GM13976 (cell line): Measurements from ENCODE around the gene PDCD4.

Experiments used
- DNase-seq: peaks from one replicate; pipeline ENCODE4 v3.0.0; 2012; ENCODE audit warnings: low spot score
- in situ Hi-C: fragments of 300-500 bp; cut with MboI; formaldehyde crosslinking; loops from one replicate; pipeline ENCODE4 v1.12.0; 2022; ENCODE audit warnings: low sequenced_read_pairs, mixed read lengths, inconsistent platforms; ENCODE audit not compliant: unreplicated experiment
- TF ChIP-seq, protein P1 (sequence below): IDR thresholded peaks from 2 replicates; pipeline ENCODE4 v1.5.1; 2012; ENCODE audit warnings: borderline replicate concordance, mild to moderate bottlenecking; ENCODE audit not compliant: insufficient read depth; ENCODE audit errors: extremely low read depth, missing control alignments, control extremely low read depth

The PDCD4 gene

DNA sequence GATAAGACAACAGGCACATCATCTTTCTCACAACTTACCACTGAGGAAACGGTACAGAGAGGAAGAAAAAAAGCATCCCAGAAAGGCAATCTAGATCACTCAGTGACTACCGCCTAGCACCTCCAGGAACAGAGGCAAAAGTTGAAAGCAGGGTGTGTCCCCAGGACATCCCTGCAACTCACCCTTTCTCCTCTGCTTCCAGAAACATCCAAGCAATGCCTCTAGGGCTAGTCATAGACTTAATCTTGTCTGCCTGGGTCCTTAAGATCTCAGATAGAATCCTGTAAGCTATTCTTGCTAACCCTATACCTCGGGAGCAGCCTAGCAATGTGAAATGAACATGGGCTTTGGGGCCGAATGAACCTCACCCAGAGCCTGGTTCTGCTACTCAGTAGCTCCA is 18.8 kb upstream of the PDCD4 start:
- DNase-seq, result no peak
- TF ChIP-seq, protein P1, sequence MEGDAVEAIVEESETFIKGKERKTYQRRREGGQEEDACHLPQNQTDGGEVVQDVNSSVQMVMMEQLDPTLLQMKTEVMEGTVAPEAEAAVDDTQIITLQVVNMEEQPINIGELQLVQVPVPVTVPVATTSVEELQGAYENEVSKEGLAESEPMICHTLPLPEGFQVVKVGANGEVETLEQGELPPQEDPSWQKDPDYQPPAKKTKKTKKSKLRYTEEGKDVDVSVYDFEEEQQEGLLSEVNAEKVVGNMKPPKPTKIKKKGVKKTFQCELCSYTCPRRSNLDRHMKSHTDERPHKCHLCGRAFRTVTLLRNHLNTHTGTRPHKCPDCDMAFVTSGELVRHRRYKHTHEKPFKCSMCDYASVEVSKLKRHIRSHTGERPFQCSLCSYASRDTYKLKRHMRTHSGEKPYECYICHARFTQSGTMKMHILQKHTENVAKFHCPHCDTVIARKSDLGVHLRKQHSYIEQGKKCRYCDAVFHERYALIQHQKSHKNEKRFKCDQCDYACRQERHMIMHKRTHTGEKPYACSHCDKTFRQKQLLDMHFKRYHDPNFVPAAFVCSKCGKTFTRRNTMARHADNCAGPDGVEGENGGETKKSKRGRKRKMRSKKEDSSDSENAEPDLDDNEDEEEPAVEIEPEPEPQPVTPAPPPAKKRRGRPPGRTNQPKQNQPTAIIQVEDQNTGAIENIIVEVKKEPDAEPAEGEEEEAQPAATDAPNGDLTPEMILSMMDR, result no peak
- in situ Hi-C loops, result no loop called here

DNA sequence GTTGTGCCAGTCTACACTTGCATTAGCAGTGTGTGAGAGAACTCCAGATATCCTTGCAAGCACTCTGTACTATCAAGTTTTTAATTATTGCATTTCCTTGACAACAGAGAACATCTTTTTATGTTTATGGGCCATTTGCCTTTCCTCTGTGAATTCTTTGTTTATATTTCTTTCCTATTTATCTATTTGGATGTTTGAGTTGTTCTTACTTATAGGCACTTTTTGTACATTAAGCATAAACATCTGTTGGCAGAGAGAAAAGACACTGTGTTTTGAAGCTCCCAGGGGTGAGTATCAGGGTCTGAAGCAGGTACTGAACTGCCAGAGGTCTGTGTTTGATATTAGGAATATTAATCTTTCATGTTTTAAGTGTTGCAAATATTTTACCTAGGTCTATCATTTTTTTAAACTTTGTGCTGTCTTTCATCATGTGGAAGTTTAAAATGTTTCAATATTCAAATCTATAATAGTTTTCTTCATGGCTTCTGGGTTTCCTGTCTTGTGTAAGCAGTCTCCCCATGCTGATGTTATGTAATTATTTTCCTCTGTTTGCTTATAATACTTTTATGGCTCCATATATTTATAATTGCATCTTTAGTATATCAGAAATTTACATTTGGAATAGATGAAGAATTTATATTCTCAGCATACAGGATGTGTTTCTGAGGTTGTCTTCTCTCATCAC is 17.7 kb upstream of the PDCD4 start:
- TF ChIP-seq, protein P1, result no peak
- in situ Hi-C loops, result no loop called here
- no peak for DNase-seq

DNA sequence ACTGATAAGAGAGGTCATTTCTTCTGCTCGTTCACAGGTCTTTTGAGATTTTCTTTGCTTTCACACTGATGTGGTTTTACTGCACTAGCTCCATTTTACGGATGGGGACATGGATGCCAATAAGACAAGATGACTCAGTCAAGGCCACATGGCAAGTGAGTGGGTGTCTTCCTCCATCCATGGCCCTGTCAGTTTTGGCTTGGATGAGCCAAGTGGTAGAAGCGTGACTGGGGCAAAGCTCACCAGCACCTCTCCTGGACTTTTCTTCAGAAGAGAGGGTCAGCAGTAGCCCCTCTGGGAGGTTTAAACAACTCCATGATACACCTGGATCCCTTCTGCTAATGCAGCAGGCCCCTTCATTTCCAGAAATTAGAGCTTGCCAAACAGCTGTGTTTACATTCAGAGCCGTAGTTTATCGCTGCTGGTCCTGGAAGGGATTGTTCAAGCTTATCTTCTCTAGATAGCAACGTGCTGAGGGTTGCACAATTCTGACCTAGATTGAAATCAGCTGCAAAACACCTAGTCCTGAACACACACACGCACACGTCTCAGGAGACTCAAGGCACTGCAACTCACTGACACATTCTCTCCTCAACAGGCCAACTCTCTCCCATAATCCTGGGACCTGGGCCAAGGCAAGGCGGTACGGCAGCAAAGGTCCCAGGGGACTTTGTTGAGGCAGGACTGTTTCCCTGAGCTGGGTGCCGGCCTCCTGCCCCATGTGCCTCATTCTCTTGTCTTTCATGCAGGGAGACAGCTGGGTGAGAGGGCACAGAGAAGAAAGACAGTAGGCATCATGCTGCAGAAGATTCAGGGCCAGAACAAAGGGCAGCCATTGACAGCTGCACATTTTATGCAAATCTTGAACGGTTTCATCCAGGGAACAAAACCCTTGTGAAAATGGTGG is 14.2 kb upstream of the PDCD4 start:
- in situ Hi-C loops, result no loop called here
- TF ChIP-seq, protein P1, result no peak
- no peak for DNase-seq

DNA sequence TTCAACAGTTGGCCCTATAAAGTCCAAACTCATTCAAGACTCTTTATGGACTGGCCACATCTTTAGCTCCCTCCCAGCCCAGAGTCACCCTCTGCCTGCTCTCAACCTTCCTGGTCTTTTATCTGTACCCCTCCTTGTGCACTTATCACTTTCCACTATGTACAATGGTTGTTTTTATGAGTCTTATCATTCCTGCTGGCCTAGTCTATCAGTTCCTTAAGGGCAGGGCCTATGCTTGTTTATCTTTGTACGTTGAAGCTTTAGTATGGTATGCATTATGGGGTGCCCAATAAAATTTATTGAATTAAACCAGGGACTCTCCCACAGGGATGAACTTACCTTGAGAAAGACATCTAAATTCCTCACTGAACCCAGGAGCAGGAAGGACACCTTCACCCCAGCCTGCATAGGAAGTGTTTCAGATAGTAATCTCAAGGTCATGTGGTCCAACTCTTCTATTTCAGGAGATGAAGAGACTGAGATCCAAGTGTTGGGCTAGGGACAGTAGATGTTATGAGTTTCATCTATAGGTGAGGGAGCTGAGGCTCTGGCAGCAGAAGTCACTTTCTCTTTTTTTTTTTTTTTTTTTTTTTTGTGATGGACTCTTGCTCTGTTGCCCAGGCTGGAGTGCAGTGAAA is 13.3 kb upstream of the PDCD4 start:
- in situ Hi-C loops, result no loop called here
- DNase-seq, result no peak
- TF ChIP-seq, protein P1, result no peak

DNA sequence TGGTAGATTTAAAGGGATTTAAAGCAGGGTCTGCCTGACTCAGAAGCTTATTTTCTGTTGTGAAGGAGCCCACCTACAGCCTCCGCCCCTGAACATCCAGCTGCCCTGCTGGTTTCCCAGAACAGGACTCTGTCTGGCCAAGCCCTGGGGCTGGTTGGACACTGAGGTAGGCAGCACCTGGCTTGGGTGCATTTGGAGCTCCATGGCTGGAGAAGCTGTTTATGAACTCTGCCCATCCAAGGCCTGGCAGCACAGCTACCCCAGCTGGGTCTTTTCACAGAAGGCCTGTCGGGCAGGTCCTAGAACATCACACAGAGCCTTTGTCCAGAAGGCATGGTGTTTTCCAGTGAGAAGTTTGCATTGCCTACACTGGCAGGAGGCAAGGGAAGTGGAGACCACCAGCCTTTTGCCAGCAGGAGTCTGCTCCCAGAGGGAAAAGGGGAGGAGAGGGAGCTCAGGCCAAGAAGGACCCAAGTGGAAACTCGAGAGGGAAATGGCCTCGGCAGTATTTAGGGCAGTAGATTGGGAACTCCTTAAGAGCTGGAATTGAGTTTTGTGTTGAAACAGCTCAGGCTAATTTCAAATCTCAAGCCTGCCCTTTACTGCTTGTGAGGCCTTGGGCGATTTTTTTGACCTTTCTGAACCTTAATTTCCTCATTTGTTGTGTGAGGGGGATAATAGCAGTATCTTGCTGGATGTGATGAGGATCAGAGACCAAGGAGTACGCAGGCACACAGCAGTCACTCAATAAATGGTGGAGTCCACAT is 12.3 kb upstream of the PDCD4 start:
- no peak for DNase-seq
- TF ChIP-seq, protein P1, result no peak
- in situ Hi-C loops, result no loop called here

DNA sequence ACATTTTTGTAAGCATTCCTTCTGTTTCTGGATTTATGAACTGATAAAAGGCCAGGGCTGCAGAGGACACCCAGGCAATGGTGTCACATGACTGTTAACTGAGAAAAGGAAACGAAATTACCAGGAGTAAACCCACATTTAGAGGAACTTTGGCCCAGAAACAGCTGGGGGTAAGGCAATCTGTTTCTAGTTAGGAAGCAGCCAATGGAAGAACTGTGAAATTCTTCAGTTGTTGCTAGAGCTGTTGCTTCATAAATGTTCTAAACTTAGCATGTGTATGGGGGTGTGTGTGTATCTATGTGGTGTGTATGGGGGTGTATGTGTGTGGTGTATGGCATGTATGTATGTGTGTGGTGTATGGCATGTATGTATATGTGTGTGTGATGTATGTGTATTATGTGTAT is 11.8 kb upstream of the PDCD4 start:
- TF ChIP-seq, protein P1, result no peak
- in situ Hi-C loops, result no loop called here
- no peak for DNase-seq
